ENCODE measurements around the gene MET. TPM values are rescaled to one million over a fixed set of nuclear protein-coding genes. Genes with fewer than 3 reads are reported as not detected.

MET gene
- total RNA-seq, 6 experiments from 2014 or later = 101 to 149 (median 129) TPM

DNA sequence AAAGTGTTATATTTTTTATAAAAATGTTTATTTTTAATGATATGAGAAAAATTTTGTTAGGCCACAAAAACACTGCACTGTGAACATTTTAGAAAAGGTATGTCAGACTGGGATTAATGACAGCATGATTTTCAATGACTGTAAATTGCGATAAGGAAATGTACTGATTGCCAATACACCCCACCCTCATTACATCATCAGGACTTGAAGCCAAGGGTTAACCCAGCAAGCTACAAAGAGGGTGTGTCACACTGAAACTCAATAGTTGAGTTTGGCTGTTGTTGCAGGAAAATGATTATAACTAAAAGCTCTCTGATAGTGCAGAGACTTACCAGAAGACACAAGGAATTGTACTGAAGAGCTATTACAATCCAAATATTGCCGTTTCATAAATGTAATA, 125.6 kb downstream of the MET start:
- peaks cover 57% of the 10 kb centered on the region for H3K4me1 Mint-ChIP-seq (ENCODE audit: low read depth)
- TF ChIP-seq, protein P1, sequence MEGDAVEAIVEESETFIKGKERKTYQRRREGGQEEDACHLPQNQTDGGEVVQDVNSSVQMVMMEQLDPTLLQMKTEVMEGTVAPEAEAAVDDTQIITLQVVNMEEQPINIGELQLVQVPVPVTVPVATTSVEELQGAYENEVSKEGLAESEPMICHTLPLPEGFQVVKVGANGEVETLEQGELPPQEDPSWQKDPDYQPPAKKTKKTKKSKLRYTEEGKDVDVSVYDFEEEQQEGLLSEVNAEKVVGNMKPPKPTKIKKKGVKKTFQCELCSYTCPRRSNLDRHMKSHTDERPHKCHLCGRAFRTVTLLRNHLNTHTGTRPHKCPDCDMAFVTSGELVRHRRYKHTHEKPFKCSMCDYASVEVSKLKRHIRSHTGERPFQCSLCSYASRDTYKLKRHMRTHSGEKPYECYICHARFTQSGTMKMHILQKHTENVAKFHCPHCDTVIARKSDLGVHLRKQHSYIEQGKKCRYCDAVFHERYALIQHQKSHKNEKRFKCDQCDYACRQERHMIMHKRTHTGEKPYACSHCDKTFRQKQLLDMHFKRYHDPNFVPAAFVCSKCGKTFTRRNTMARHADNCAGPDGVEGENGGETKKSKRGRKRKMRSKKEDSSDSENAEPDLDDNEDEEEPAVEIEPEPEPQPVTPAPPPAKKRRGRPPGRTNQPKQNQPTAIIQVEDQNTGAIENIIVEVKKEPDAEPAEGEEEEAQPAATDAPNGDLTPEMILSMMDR (IDR thresholded peaks at IDR 0.05) = no peak
- no peak for DNase-seq
- peaks cover 54% of the 10 kb centered on the region for H3K36me3 Mint-ChIP-seq (ENCODE audit: low read depth)
- peak overlapping the region; percentile 28; the same call in 1 of the 2 replicates for H3K27ac Mint-ChIP-seq
- no peak overlapping the region for H3K4me3 Mint-ChIP-seq
- no peaks in the 10 kb centered on the region for H3K9me3 Mint-ChIP-seq
- no peaks in the 10 kb centered on the region; the same call in 1 of the 2 replicates for H3K27me3 Mint-ChIP-seq (ENCODE audit: insufficient read depth)

DNA sequence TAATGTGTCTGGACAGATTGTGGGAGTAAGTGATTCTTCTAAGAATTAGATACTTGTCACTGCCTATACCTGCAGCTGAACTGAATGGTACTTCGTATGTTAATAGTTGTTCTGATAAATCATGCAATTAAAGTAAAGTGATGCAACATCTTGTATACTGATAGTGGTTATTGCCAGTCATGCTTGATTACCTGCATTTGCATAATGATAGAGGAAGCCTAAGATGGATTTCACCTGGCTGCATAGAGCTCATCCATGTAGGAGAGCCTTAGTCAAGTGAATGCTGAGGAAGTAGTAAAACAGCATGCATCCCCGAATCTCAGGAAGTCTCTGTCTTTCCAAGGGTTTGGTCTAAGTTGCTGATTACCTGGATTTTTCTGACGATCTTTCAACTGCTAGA, 126.2 kb downstream of the MET start:
- TF ChIP-seq, protein P1 (IDR thresholded peaks at IDR 0.05) = no peak
- H3K27me3 Mint-ChIP-seq (ENCODE audit: insufficient read depth) = no peaks in the 10 kb centered on the region; the same call in 1 of the 2 replicates
- peaks cover 51% of the 10 kb centered on the region for H3K36me3 Mint-ChIP-seq (ENCODE audit: low read depth)
- peaks cover 60% of the 10 kb centered on the region for H3K4me1 Mint-ChIP-seq (ENCODE audit: low read depth)
- H3K4me3 Mint-ChIP-seq = no peak overlapping the region
- H3K27ac Mint-ChIP-seq = peak overlapping the region; percentile 28; the same call in 1 of the 2 replicates
- no peak for DNase-seq
- H3K9me3 Mint-ChIP-seq = no peaks in the 10 kb centered on the region

DNA sequence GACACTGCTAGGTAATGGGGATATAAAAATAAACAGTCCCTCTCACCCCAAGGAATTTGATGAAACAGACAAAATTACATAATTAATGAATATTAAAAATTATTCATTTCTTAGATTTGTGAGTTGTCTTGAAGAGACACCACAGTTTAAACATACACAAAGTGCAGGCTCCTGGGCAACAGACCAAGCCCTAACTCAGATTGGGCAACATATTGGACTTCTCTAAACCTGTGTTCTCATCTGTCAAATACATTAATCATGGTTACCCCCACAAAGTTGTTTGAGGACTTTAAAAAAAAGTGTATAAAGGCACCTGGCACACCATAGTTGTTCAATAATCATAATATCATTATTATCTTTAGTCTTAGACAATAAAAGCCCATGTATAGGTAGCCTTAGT, 127.9 kb downstream of the MET start:
- Mint-ChIP-seq H3K27me3 (ENCODE audit: insufficient read depth) (no peaks in the 10 kb centered on the region), H3K4me3 (no peak overlapping the region), H3K36me3 (ENCODE audit: low read depth) (peaks cover 37% of the 10 kb centered on the region), H3K4me1 (ENCODE audit: low read depth) (peaks cover 77% of the 10 kb centered on the region), H3K27ac (peak overlapping the region; percentile 80; the same call in 1 of the 2 replicates), H3K9me3 (no peaks in the 10 kb centered on the region)
- TF ChIP-seq, protein P1 (IDR thresholded peaks at IDR 0.05) = no peak
- no peak for DNase-seq

DNA sequence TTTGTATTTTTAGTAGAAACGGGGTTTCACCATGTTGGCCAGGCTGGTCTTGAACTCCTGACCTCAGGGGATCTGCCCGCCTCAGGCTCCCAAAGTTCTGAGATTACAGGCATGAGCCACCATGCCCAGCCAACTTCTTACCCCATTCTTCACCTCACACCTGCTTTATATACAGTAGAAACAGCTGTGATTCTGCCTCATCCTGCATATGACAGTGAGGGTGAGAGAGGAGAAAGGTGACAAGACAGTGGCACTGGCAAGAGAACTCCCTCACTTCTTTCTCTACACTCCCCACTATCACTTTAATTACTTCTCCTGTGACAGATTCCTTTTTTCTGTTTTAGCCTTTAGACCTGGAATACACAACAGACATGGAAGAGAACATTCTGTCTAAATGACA, 128.6 kb downstream of the MET start:
- Mint-ChIP-seq H3K4me3 (peak overlapping the region; percentile 61), H3K36me3 (ENCODE audit: low read depth) (peaks cover 31% of the 10 kb centered on the region), H3K27me3 (ENCODE audit: insufficient read depth) (no peaks in the 10 kb centered on the region), H3K9me3 (no peaks in the 10 kb centered on the region), H3K4me1 (ENCODE audit: low read depth) (peaks cover 84% of the 10 kb centered on the region), H3K27ac (peak overlapping the region; percentile 80)
- TF ChIP-seq, protein P1 (IDR thresholded peaks at IDR 0.05) = no peak
- no peak for DNase-seq

DNA sequence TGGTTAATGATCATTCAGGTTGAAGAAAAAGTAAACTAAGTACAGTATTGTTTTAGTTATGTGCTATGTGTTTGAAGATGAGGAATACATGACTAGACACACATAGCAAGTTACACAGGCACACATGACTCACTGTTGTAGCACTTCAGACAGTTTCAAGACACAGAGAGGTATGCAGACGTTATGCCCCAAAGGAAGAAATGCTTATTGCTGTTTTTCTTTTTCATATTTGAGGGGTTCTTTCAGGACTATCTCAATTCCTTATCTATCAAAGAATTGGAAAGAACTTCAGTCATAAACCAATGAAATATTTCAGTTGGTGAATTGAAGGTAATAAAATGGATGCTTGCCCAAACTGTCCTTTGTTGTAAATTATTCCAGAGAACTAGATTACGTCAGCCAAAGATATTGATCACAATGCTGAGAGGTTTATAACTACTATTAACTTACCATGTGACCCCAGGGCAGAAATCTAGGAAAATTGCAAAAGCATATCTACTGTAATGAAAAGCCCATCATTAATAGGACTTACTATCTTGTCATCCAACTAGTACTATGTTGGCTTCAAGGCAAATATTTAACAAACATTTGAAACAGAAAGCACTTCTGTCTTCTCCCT, 129.2 kb downstream of the MET start:
- H3K27me3 Mint-ChIP-seq (ENCODE audit: insufficient read depth) = no peaks in the 10 kb centered on the region
- H3K36me3 Mint-ChIP-seq (ENCODE audit: low read depth) = peaks cover 25% of the 10 kb centered on the region
- TF ChIP-seq, protein P1 (IDR thresholded peaks at IDR 0.05) = no peak
- peak overlapping the region; percentile 80 for H3K27ac Mint-ChIP-seq
- DNase-seq = peak; percentile 86
- peaks cover 85% of the 10 kb centered on the region for H3K4me1 Mint-ChIP-seq (ENCODE audit: low read depth)
- H3K4me3 Mint-ChIP-seq = peak overlapping the region; percentile 61
- no peaks in the 10 kb centered on the region for H3K9me3 Mint-ChIP-seq

Measured in HFFc6 (cell line).